GM18505 (cell line): Measurements from ENCODE around the gene ST6GALNAC3.

Source experiments
- ATAC-seq: cut with Tn5 transposase; IDR thresholded peaks from one replicate; pipeline ENCODE4 v1.9.1; 2021; ENCODE audit not compliant: unreplicated experiment
- POLR2A ChIP-seq: IDR thresholded peaks from 4 replicates; pipeline ENCODE4 v1.6.1; 2011; ENCODE audit warnings: borderline replicate concordance; ENCODE audit not compliant: insufficient read depth, insufficient read length; ENCODE audit errors: extremely low read depth

The ST6GALNAC3 gene

GRCh38 chr1:76053021-76053420 is 21.5 kb upstream of the ST6GALNAC3 start:
- no peak for TF ChIP-seq POLR2A

GRCh38 chr1:76054359-76054758 is 20.2 kb upstream of the ST6GALNAC3 start:
- no peak for ATAC-seq
- no peak for TF ChIP-seq POLR2A

More at GRCh38 chr1:76053021-76053420, 21.5 kb upstream of the ST6GALNAC3 start:
- no peak for ATAC-seq

GRCh38 chr1:76055987-76056386 is 18.6 kb upstream of the ST6GALNAC3 start:
- TF ChIP-seq POLR2A: no peak
- no peak for ATAC-seq

GRCh38 chr1:76059451-76059850 is 15.1 kb upstream of the ST6GALNAC3 start:
- TF ChIP-seq POLR2A: no peak
- ATAC-seq: no peak

GRCh38 chr1:76065270-76065669 is 9.3 kb upstream of the ST6GALNAC3 start:
- no peak for ATAC-seq
- TF ChIP-seq POLR2A: no peak

DNA sequence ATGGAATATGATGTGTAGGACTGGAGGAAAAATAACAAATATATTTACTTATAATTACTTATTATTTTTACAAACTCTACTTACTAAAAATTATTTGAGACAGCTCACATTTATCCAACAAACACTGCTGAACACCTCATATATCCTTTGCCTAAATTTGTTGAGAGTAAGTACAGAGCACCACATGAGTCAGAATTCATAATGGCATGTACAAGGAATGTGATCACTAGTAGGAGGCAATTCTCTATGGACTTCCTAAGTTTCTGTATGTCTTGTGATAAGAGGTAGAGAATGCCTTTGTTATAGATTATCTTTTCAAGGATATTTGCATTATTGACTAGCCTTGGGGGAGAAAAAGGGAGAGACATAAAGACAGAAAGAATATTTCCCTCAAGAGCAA is 8.2 kb upstream of the ST6GALNAC3 start:
- no peak for ATAC-seq
- no peak for TF ChIP-seq POLR2A

DNA sequence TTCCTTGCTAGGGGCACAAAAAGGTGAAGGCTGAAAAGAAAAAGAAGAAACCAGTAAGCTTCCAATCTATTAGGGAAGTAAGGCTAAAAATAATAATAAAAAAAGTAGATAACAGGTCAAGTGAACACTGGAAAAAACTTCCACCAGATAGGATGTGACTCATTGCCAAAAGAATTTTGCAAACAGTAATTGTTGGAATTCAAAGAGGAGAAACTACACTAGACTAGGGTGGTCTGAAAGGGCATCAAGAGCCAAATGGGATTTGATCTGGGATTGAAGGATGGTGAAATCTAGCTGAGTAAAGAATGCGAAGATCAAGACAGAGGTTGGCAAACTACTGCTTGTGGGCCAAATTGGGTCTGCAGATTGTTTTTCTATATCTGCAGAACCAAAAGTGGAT is 6.0 kb upstream of the ST6GALNAC3 start:
- no peak for TF ChIP-seq POLR2A
- no peak for ATAC-seq

GRCh38 chr1:76068953-76069561 is 5.5 kb upstream of the ST6GALNAC3 start:
- ATAC-seq: no peak
- no peak for TF ChIP-seq POLR2A

- no peak for TF ChIP-seq POLR2A
These were observed 4.0 kb upstream of the ST6GALNAC3 start for GRCh38 chr1:76070538-76070937.

GRCh38 chr1:76073481-76073880 is 1.1 kb upstream of the ST6GALNAC3 start:
- TF ChIP-seq POLR2A: no peak
- no peak for ATAC-seq

More at GRCh38 chr1:76070538-76070937, 4.0 kb upstream of the ST6GALNAC3 start:
- ATAC-seq: no peak

DNA sequence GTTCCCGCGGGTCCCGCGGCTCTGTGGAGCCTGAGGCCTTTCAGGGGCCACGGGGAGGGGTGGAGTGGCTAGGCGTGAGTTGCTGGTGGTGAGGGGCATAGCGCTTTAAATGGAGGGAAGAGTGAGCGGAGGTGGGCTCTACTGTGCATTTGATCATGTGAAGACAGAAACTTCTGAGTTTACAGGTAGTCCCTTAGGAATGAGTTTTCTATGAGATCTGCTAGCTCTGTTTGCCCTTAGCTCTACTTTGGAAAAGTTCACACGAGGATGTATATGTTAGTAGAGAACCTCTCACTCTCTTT is 593 bp downstream of the ST6GALNAC3 start:
- no peak for ATAC-seq
- no peak for TF ChIP-seq POLR2A

DNA sequence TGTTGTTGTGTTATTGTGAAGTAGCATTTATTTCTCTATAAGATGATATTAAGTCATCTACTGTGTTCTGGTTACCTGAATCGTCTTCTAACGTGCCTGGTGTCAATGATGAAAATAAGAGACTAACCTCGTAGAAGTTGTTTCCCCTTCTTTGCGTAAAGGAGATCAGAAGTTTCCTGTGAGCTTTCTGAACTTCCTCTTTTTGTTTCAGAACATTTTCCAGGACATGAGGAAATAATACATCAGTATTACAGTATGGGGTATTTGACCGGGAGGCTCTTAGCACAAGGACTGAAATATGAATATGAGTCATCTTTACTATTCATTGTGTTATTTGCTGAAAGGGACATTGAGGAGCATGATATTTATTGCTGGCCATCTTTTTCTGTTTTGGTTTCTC is 1.3 kb downstream of the ST6GALNAC3 start:
- ATAC-seq: peak; percentile 46
- TF ChIP-seq POLR2A: no peak

GRCh38 chr1:76079475-76080227 is 5.1 kb downstream of the ST6GALNAC3 start:
- no peak for ATAC-seq
- TF ChIP-seq POLR2A: no peak

- no peak for TF ChIP-seq POLR2A
- no peak for ATAC-seq
These were observed 6.1 kb downstream of the ST6GALNAC3 start for GRCh38 chr1:76080552-76081079.
